ENCODE measurements around the gene APBB2. TPM values are rescaled to one million over a fixed set of nuclear protein-coding genes. Genes with fewer than 3 reads are reported as not detected.

APBB2 gene
- total and polyA plus RNA-seq, 2 of the 8 experiments (the other 6 are each of a cell fraction or from before 2014, with no cell fraction given): 58.7 to 59.4 TPM

GRCh38 chr4:41076481-41076880, 137.9 kb downstream of the APBB2 start (continued):
- no peak for TF ChIP-seq ATF3 (IDR thresholded peaks at IDR 0.05; ENCODE audit: insufficient read depth, low read depth, low read length)

Data from H1 (cell line).